ENCODE measurements around the gene POMT1. TPM values are rescaled to one million over a fixed set of nuclear protein-coding genes. Genes with fewer than 3 reads are reported as not detected.

POMT1 gene
- total RNA-seq, 1 donor from 2014 or later = 34.8 TPM

GRCh38 chr9:131525643-131526565 lies 23.2 kb downstream of the POMT1 start:
- no peak for DNase-seq (ENCODE audit: low read depth)
- no peak for TF ChIP-seq CTCF (IDR thresholded peaks at IDR 0.05; ENCODE audit: insufficient read depth, low read depth, low read length)
- TF ChIP-seq EZH2 (IDR thresholded peaks at IDR 0.05; ENCODE audit: insufficient read depth, low read length) = no peak
- Mint-ChIP-seq H3K4me1 (ENCODE audit: low read depth, unreplicated experiment) (peaks cover 14% of the 10 kb centered on the region), H3K9me3 (ENCODE audit: unreplicated experiment) (no peaks in the 10 kb centered on the region), H3K27me3 (ENCODE audit: low read depth, unreplicated experiment) (no peaks in the 10 kb centered on the region), H3K27ac (ENCODE audit: unreplicated experiment) (peak overlapping the region; percentile 66), H3K36me3 (ENCODE audit: low read depth, unreplicated experiment) (peaks cover 16% of the 10 kb centered on the region), H3K4me3 (ENCODE audit: unreplicated experiment) (no peak overlapping the region)
- Histone ChIP-seq H3K27me3 (ENCODE audit: insufficient read depth, low read length) (no peaks in the 10 kb centered on the region), H3K4me1 (ENCODE audit: insufficient read depth, low read length) (peaks cover 12% of the 10 kb centered on the region), H3K79me2 (ENCODE audit: insufficient read depth, low read length) (peaks cover 15% of the 10 kb centered on the region), H2AFZ (ENCODE audit: low read depth, low read length) (no peak overlapping the region), H3K9ac (ENCODE audit: low read length) (no peak overlapping the region), H3K4me2 (ENCODE audit: low read length) (no peak overlapping the region), H4K20me1 (ENCODE audit: insufficient read depth, low read length) (peaks cover 7% of the 10 kb centered on the region), H3K27ac (ENCODE audit: low read depth, low read length) (no peak overlapping the region), H3K9me3 (ENCODE audit: insufficient read depth, low read depth, low read length) (no peaks in the 10 kb centered on the region), H3K36me3 (ENCODE audit: insufficient read depth, low read length) (peaks cover 19% of the 10 kb centered on the region), H3K4me3 (ENCODE audit: insufficient read depth, low read depth, low read length) (no peak overlapping the region)
- FAIRE-seq = no peak

GRCh38 chr9:131528186-131528585 lies 25.5 kb downstream of the POMT1 start:
- H3K4me3 Mint-ChIP-seq (ENCODE audit: unreplicated experiment) = peak overlapping the region; percentile 62
- no peak for FAIRE-seq
- no peaks in the 10 kb centered on the region for H3K9me3 Mint-ChIP-seq (ENCODE audit: unreplicated experiment)
- no peak overlapping the region for H3K27ac ChIP-seq (ENCODE audit: low read depth, low read length)
- H3K4me1 Mint-ChIP-seq (ENCODE audit: low read depth, unreplicated experiment) = peaks cover 14% of the 10 kb centered on the region
- peaks cover 12% of the 10 kb centered on the region for H3K36me3 Mint-ChIP-seq (ENCODE audit: low read depth, unreplicated experiment)
- peaks cover 2% of the 10 kb centered on the region for H3K27me3 Mint-ChIP-seq (ENCODE audit: low read depth, unreplicated experiment)
- no peak overlapping the region for H3K4me3 ChIP-seq (ENCODE audit: insufficient read depth, low read depth, low read length)
- no peaks in the 10 kb centered on the region for H3K27me3 ChIP-seq (ENCODE audit: insufficient read depth, low read length)
- H2AFZ ChIP-seq (ENCODE audit: low read depth, low read length) = no peak overlapping the region
- peaks cover 17% of the 10 kb centered on the region for H3K4me1 ChIP-seq (ENCODE audit: insufficient read depth, low read length)
- H3K9ac ChIP-seq (ENCODE audit: low read length) = no peak overlapping the region
- no peak for TF ChIP-seq CTCF (IDR thresholded peaks at IDR 0.05; ENCODE audit: insufficient read depth, low read depth, low read length)
- TF ChIP-seq EZH2 (IDR thresholded peaks at IDR 0.05; ENCODE audit: insufficient read depth, low read length) = no peak
- no peaks in the 10 kb centered on the region for H3K9me3 ChIP-seq (ENCODE audit: insufficient read depth, low read depth, low read length)
- peaks cover 5% of the 10 kb centered on the region for H3K36me3 ChIP-seq (ENCODE audit: insufficient read depth, low read length)
- no peak overlapping the region for H3K4me2 ChIP-seq (ENCODE audit: low read length)
- H3K27ac Mint-ChIP-seq (ENCODE audit: unreplicated experiment) = peak overlapping the region; percentile 18
- H3K79me2 ChIP-seq (ENCODE audit: insufficient read depth, low read length) = peaks cover 16% of the 10 kb centered on the region
- DNase-seq (ENCODE audit: low read depth) = no peak
- peaks cover 7% of the 10 kb centered on the region for H4K20me1 ChIP-seq (ENCODE audit: insufficient read depth, low read length)
